Dedifferentiated amniotic fluid mesenchymal stem cell (primary cell): ENCODE results near the gene RESP18.
"Not testable (repeated sequence)": the region's sequence is repeated elsewhere in the genome, so short reads cannot be mapped to it uniquely, and the experiment has no call there.

Source experiments
- DNase-seq: peaks from one replicate; pipeline ENCODE4 v3.0.0-alpha.2; 2016; ENCODE audit errors: extremely low spot score

RESP18 gene

DNA sequence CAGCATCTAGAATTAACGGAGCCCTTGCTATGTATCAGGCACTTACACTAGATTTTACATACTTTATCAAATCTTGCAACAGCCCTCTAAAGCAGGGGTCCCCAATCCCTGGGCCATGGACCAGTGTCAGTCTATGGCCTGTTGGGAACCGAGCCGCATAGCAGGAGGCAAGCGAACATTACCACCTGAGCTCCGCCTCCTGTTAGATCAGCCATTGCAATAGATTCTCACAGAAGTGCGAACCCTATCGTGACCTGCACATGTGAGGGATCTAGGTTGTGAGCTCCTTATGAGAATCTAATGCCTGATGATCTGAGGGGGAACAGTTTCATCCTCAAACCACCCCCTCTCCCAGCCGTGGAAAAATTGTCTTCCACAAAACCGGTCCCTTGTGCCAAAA is 39.9 kb downstream of the RESP18 start:
- DNase-seq, result no peak

DNA sequence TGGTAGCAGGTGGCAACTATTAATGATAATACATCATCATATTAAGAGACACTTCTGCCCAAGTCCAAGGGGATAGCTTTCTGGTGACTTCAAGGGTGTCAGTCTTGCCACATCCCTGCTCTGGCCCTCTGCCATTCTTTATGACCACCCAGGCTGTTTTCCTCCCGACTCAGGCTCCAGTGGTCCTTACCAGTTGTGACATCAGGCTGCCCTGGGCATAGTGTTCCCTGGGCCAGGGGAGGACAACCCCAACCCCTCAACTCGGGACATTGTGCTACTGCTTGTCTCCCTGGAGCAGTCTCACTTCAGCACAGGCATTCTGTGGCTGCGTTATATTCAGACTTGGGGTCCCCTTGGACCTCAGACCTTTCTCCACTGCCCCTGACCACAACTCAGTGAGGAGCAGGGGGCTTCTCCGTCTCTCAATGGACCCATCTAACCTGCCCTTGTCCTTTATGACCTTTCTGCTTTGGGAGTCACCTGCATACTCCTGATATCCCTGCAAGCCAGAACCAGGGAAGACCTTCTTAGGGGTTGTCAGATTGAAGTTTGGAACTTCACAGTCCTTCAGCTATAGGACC is 40.5 kb downstream of the RESP18 start:
- DNase-seq, result no peak

DNA sequence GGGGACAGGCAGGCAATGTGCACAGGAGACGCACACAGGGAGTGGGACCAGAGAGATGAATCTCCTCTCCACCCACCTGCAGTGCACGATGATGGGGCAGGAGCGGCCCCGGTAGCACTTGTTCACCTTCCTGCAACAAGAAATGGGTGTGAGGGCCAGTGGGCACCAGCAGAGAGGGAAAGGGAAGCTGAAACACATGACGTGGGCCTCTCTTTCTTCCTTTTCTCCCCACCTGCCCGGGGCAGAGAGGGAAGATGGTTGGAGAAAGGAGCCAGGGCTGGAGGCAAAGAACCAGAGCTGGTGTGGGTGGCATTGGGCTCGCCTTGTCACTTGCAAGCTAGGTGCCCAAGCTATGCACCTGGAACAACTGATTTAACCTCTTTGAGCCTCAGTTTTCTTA is 41.1 kb downstream of the RESP18 start:
- DNase-seq, result no peak

DNA sequence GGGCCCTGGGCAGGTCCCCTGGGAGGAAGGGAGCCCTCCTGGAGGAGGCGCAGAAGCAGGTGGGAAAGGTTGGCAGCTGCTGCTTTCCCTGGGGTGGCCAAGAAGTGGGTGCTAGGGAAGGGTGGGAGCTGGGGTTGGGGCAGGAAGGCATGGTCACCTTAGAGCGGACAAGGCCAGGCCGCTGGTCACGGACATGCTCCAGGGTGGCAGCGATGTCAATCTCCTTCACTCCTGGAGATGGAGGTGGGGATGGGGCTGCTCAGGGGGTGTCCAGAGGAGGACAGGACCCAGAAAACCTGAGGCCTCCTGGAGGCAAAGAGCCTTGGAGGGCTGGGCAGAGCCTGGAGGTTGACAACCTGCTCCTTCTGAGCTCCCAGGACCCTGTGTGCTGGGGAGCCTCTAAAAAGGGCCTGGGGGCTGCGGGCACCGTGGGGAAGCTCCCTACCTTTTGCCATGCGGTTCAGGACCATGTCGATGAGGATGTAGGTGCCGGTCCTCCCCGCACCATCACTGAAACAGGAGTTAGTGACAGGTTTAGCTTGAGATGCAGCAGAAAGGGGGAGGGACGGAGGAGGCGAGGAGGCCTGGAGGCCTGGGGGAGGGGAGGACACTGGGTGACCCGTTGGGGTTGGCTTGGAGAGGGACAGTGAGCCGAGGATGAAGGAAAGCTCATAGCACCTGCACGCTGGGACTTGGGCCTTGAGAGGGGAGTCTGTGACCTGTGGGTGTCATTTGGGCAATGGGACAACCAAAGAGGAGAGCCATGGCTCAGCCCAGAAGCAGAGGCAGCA is 42.0 kb downstream of the RESP18 start:
- DNase-seq, result no peak

DNA sequence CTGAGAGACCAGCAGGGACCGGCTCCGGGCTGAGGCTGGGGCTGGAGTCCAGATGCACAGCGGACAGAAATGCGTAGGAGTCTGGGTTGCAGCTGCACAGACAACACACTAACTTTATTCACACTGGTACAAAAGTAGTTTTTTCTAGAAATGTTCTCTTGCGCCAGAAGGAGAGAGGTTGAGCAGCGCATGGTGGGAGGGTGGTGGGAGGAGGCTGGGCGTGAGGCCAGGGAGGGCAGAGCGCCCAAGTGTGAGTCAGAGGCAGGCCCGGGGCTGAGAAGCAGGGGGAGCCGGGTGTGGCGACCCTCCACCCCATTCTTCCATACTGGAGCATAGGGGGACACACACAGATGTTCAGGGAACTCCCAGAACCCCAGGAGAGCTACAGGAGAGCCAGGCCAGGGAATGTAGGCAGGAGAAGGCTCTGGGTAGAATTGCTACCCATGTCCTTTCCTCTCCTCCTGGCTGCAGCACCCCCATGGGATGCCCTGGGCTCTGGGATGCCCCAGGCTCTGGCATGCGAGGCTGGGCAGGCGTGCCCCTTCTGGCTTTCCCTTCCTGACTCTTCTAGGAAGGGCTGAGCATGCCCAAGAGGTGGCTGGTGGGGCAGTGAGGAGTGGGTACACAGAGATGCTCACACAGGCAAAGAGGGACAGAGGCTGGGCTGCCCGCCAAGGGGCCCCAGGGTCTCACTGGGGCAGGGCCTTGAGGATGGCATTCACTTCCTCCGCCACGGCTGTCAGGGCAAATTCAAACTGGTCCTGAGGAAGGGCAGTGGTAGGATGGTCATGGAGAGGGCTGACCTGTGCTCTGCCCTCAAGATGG is 42.8 kb downstream of the RESP18 start:
- DNase-seq, result peak; percentile 79

DNA sequence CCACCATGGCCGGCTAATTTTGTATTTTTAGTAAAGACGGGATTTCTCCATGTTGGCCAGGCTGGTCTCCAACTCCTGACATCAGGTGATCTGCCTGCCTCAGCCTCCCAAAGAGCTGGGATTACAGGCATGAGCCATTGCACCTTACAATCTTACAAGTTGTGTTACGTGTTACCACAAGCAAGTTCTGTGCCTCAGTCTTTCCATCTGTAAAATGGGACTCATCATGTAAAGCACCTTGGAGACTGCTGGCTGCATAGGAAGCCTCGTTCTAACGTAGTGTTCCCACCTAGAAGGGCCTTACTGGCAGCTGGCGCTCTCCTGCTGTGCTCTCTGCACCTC is 43.4 kb downstream of the RESP18 start:
- DNase-seq, result no peak

DNA sequence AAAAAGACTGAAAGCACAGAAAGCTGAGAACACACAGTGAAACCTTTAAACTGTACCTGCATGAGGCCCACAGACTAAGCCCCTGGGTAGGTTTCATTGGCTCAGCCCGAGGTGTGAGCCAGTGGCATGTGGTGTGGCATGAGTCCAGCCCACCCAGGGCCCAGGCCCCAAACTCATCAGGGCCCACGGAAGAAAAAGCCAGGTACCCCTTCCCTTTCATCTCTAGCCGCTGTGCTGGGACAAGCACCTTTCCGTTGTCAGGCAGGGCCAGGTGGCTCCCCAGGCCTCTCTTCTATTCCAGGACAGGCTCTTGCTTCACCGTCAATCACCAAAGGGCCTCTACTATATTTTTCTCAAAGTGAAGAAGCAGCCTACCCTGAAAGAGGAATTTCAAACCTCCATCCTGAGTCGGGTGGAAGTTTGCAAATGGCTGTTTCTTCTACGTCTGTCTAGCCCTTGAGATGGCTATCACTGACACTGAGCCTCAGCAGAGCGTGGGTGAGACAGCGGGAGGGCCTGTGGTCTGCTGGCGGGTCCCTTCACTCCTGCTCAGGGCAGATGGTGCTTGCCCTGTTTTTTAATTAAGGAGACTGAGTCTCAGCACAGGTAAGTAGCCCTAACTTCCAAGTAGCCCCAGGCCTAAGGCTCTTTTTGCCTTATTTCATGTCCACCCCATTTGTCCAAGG is 44.8 kb downstream of the RESP18 start:
- DNase-seq, result no peak

DNA sequence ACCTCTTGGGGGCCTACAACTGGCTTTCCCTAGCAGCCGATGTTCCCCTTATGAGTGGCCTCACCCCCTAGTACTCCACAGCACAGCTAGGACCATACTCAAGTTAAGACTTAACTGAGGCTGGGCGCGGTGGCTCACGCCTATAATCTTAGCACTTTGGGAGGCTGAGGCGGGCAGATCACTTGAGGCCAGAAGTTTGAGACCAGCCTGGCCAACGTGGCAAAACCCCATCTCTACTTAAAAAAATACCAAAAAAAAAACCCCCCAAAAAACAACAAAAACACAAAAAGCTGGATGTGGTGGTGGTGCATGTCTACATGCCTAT is 45.5 kb downstream of the RESP18 start:
- DNase-seq, result not testable (repeated sequence)

DNA sequence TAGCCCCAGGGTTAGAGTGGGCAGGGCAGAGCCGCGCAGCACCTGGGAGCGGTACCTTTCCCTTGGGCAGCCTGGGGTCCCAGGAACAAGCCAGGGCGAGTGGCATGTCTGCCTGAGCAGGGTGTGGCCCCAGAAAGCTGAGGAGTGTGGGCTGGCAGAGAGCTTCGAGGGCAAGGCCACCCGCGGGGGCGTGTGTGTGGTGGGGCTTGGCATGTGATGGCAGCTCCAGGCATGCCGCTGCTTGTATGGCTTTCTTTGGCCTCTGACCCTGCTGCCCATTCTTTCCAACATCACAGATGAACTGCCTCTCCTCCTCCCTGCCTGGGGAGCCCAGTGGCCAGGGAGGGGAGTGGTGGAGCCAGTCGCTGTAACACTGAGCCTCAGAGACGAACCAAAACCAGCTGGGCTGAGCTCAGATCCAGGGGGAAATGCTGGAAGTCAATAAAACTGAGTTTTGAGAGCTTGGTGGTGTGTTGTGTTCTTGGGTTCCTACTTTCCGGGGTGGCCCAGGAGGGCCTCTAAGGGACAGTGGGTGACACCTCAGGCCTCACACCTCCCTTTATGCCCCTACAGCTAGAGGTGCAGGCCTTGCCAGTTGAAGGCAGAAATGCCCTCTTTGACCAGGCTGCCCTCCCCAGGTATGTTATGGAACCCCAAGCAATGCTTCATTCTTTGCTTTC is 46.0 kb downstream of the RESP18 start:
- DNase-seq, result no peak

DNA sequence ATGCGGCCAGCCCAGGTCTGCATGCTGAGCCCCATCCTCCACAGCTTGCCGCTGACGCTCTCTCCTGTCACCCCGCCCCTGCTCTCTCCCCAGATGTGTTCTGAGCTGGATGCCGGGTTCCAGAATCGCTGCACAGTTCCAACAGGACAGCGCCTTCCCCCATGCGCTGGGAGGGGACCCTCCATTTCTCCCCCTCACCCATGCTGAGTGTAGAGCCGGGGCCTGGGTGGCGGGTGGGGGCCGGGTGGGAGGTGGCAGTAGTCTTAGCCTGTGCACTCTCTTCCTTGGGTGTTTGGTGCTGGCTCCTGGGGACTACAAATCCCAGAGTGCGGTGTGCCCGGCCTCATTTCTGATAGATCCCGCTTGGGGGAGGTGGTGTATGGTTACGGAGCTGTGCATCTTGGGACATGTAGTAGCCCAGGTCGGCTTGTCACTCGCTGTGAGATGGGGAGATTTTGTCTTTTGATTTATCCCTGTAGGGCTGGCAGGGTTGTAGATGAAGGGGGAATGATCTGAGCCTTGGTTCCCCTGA is 46.6 kb downstream of the RESP18 start:
- peak; percentile 38 for DNase-seq

DNA sequence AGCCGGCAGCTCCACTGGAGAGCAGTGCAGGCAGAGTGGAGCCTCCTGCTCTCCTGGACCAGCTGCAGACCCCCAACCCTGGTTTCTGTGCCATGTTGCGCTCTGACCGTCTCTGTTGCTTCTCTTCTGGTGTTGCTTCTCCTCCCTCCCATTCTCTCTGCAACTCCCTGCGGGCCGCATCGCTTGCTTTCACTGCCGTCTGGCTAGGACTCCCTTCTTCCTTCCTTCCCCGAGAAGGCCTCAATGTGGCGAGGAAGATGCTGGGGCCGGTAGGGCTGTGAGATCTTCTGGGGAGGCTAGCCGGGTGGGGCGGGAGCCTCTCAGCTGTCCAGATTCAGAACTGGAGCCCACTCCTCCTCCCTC is 47.2 kb downstream of the RESP18 start:
- no peak for DNase-seq

DNA sequence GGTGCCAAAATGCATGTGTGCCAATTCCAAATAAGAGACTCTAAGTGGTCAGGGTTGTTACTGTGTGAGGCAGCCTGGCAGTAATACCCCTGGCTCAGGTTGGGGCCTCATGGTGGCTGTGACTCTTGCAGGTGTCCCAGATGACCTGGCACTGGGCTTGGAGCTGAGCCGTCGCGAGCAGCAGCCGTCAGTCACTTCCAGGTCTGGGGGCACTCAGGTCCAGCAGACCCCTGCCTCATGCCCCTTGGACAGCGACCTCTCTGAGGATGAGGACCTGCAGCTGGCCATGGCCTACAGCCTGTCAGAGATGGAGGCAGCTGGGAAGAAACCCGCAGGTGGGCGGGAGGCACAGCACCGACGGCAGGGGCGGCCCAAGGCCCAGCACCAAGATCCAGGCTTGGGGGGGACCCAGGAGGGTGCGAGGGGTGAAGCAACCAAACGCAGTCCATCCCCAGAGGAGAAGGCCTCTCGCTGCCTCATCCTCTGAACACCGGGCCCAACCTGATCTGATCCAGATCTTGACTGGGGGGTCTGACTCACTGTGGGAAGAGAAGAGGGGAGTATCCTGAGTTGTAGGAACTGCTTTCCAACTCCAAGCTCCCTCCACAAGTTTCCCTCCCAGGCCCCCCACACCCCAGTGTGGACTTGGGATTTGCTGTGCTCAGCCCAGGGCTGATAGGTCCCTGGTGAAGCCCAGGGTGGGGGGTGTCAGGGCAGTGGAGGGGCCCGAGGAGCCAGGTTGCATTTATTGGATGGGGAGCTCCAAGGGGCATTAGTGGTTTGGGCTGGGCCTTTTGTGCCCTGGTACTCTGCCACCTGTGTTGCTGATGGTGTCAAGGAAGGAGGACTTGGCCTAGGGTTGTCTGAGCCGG is 47.8 kb downstream of the RESP18 start:
- no peak for DNase-seq

DNA sequence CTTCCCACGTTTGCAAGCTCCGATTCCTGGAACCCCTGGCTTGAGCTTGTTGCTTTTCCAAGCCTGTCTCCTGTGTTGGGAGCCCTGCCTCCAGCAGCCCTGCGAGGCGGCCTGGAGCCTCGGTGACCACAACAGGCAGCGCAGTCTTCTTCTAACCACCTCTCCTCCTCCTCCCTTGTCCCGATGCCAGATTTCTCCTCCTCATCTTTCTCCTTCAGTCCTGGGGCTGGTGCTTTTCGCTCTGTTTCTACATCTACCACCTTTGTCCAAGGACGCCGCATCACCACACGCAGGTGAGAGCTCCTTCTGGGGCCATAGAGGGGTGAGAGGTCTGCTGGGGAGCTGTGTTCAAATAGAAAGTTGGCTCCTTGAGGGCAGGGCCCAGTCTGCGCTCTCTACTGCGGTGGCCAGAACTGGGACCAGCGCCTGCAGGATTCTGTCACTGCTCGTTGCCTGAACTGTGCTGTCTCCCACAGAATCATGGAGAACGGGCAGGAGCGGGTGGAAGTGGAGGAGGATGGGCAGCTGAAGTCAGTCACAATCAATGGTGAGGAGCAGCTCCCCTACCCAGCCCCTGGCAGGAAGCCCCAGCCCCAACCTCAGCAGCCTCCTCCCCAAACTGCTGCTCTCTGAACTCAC is 49.5 kb downstream of the RESP18 start:
- no peak for DNase-seq

DNA sequence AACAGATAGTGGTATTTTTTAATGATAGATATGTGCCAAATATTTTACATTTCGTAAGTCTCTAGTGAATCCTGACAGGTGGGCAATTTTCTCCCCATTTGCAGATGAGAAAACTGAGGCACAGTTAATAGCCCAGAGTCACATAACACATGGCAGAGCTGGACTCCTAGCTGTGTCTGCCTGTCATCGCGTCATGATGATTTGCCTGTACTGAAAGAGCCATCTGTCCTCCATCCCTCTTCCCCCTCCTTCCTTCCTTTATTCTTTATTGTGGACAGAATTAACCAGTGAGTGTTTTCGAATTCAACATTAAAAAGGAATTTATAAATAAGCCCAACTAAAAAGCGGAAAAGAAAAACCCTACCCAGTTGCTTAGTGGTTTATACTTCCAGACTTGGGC is 50.2 kb downstream of the RESP18 start:
- DNase-seq, result no peak

DNA sequence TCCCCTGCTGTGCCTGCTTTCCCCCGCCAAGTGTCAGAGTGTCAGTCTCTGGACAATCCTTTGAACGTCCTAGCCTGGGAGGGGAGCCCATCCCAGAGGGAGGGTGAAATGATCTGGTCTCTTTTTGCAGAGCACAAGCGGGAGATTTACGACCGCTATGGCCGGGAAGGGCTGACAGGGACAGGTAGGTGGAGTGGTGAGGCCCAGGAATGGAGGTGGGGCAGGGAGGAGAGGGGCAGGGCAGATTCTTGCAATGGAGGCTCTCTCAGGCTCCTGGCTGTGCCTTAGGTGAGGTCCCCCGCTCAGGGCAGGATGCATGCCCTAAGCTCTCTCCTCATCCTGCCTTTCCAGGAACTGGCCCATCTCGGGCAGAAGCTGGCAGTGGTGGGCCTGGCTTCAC is 51.0 kb downstream of the RESP18 start:
- no peak for DNase-seq

DNA sequence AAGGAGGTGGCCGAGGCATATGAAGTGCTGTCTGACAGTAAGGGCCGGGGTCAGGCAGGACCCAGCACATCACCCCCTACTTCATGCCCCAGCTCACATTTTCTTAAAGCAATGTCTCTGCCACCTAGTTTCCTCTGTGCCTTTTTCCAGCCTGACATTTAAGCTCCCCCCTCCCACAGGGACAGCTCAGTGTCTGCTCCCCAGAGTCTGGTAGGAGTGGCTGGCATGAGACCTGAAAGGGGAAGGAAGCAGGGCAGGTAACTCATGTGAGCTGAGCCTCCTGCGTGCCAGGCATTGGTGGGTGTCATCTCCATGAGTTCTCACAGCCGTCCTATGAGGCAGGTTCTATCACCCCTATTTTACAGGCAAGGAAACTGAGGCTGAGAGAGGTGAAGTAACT is 51.9 kb downstream of the RESP18 start:
- no peak for DNase-seq

DNA sequence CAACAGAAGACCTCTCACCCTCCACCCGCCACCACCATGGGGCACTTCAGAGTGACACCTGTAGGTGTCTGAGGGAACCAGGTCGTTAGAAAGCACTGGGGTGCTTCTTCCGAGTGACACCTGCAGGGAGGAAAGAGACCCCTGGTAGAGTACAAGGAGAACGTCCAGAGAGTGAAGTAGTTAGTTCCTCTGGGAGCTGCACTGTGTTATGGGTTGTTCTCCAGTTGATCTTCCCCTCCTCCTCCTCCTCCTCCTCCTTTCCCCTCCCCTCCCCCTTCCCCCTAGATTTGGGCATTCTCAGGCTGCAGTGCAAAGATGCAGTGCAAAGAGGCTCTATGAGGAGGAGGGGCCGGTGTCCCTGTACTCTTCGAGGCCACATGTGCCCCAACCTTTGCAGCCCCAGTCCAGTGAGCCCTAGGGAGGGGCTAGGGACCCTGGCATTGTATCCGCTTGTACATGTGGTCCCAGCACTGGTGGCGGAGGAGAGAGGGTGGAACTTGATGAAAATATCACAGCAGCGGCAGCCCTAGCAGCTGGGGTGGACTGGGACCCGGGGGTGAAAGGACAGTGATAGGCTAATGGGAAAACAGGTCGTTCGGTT is 52.5 kb downstream of the RESP18 start:
- DNase-seq, result no peak

DNA sequence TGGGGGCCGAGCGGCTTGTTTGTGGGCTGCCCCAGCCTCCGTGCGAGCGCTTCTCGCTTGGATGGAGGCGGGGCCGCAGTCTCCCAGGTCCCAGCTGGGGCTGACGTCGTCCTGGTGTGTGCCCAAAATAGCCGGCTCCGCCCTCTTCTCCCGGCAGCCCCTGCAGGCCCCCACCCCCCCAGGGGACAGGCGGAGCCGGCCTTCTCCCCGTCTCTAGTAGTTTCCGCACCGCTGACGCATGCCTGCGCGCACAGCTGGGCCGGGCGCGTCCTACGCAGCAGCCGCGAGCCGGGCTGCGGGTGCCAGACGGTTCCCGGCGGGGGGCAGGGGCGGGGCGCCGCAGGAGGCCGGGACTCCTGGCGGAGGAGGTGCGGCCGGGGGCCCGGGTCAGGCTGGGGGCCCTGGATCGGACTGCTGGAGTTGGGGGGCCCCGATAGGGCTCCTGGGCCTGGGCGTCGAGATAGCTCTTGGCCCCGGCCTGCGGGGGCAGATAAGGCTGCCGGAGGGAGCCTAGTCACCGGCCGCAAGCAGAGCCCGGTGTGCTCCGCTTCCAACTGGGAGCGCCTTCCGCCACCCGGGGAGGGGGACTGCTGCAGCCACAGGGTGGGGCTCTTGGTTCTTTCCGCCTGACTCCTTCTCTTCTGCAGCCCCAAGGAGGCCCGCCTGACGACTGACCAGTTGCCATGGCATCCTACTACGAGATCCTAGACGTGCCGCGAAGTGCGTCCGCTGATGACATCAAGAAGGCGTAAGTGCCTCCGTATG is 53.2 kb downstream of the RESP18 start, which contains the start of gene DNAJB2:
Gene DNAJB2, plus strand, starts transcription at position 216 of the 765 bp plus-strand sequence. Its CDS starts 468 bp downstream, at position 684.
- DNase-seq, result peak; percentile 97

DNA sequence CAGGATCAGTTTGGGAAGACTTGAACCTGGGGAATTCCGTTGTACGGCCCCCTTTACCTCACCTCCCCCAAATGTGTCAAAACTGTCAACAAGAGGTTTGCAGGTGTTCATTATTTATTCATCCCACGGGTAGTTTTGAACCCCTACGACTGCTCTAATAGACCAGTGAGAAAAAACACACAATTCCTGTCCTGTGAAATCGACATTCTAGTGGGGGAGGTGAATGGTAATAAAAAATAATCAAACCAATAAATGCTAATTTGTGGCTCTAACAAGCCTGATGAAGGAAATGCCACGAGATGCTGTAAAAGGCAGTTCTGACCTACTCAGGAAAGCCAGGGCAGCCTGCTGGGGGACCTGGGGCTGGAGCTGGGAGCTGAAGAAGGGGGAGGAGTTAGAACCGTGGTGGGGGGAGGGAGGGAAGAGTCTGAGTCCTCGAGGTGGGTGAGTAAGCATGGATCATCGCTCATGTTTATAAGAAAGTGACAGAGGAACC is 53.8 kb downstream of the RESP18 start:
- DNase-seq, result no peak
